HG02798 (cell line): ENCODE measurements around the gene STK40.

Experiments used
- ATAC-seq: cut with Tn5 transposase; IDR thresholded peaks from one replicate; pipeline ENCODE4 v1.9.1; 2021; ENCODE audit warnings: mild to moderate bottlenecking; ENCODE audit not compliant: unreplicated experiment, poor library complexity

STK40 gene

GRCh38 chr1:36385410-36386264, at the start of gene STK40:
Gene STK40, minus strand, starts transcription at chr1:36385924. Its CDS starts 24,592 bp downstream, at chr1:36361332.
- ATAC-seq, result peak; percentile 89

- ATAC-seq, result no peak
These were observed 47.4 kb upstream of the STK40 start for GRCh38 chr1:36433102-36433501.

DNA sequence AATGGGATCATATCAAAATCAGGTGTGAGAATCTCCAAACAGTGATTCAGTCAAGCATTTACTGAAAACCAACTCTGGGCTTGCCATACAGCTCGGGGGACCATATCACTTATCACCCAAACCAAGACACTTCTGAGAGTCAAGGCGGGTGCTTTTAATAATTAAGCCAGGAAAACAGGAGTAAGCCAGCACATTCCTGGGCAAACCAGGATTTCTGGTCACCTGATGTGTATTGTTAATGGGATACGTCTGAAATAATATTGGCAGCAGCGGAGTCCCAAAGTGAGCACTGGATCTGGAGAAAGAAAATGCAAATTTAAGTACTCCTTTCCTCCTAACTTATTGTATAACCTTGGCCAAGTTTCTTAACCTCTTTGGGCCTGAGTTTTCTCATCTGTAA, 46.9 kb upstream of the STK40 start:
- no peak for ATAC-seq

GRCh38 chr1:36425791-36426190, 40.1 kb upstream of the STK40 start:
- ATAC-seq, result no peak

- ATAC-seq, result no peak
These were observed 35.9 kb upstream of the STK40 start for GRCh38 chr1:36421649-36422048.

DNA sequence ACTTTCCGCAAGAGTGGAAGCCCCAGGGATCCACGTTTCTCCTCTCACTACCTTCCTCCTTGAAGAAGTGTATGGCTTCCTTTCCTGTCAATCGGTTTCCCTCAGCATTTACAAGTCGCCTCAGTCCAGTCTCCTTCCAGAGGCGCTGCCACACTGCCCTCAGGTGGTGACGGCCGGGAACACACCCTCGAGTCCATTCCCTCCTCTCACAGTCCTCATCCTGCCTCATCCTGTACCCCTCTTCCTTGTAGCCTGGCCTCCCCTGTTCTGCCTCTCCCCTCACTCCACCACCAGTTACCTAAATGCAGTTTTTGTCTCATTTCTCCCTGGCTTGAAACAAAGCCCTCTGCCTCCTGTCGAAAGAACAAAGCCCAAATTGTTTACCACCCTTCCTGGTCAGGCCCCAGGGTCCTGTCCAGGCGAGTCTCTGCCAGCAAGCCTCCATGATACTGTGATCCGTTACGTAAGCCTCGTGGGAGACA, 35.2 kb upstream of the STK40 start:
- peak; percentile 58 for ATAC-seq

GRCh38 chr1:36420409-36420808, 34.7 kb upstream of the STK40 start:
- no peak for ATAC-seq

- ATAC-seq, result no peak
These were observed 33.8 kb upstream of the STK40 start for GRCh38 chr1:36419569-36419968.

- no peak for ATAC-seq
These were observed 33.4 kb upstream of the STK40 start for GRCh38 chr1:36419140-36419539.

GRCh38 chr1:36417931-36418330, 32.2 kb upstream of the STK40 start:
- ATAC-seq, result no peak

GRCh38 chr1:36415661-36416326, 30.1 kb upstream of the STK40 start:
- no peak for ATAC-seq

GRCh38 chr1:36414384-36414783, 28.7 kb upstream of the STK40 start:
- no peak for ATAC-seq

- ATAC-seq, result no peak
These were observed 26.2 kb upstream of the STK40 start for GRCh38 chr1:36411674-36412648.

GRCh38 chr1:36408479-36408878, 22.8 kb upstream of the STK40 start:
- ATAC-seq, result no peak

DNA sequence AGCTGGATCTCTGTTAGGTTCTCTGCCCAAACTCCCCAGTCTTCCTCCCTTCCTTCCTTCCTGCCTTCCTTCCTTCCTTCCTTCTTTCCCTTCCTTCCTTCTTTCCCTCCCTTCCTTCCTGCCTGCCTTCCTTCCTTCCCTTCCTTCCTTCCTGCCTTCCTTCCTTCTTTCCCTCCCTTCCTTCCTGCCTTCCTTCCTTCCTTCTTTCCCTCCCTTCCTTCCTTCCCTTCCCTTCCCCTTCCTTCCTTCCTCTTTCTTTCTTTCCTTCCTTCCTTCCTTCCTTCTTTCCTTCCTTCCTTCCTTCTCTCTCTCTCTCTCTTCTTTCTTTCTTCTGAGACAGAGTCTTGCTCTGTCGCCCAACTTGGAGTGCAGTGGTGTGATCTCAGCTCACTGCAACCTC, 20.7 kb upstream of the STK40 start:
- ATAC-seq, result no peak

DNA sequence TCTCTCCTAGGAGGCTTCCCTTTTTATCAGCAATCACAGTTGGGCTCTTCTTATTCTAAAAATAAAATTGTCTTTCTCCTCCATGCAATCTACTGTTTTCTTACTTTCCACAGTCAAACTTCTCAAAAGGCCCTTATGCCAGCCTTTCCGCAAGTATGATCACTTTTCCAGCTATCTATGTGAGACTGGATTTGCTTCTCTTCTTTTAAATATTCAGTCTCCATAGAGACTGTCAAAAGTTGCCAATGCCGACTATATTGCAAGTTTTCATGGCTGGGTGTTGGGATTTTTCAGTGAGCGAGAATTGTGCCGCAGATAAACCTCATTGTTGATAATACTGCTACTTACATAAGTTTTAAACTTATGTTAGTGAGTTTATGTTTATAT, 16.8 kb upstream of the STK40 start:
- ATAC-seq, result no peak

DNA sequence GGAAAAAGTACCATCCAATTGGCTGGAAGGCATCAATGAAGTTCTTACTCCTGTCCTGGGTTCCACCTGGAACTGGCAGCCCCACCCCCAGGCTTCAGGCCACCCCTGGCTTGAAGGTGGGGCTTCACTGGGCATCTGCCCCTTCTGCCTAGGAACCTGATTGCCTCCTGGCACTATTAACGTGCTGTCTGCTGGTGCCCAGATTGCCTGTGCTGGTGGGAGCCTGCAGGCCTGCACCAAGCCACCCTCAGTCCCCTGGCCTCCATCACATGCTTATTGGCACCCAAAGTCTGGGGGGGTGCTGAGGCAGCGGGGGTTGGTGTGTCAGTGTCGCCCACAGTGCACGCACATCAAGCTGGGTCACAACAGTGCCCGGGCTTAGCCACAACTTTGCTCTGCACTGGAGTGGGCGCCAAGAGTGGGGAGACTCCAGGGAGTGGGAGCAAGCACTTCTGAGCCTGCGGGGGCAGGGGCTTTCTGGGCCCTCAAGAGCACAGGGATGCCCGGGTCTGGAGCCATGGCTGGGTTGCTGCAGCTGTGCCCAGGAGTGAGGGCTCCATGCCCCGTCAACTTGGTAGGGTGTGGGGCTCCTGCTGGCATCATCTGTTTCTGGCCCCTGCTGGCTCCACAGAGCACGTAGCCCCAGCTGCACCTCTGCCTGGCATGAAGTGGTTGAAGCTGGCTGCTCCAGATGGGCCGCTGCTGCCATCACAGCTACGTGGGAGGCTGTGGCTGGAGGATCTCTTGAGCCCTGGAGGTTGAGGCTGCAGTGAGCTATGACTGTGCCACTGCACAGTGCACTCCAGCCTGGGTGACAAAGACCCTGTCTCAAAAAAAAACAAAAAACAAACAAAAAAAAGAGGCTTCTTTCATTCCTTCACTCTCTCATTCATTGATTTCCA, 16.1 kb upstream of the STK40 start:
- ATAC-seq, result peak; percentile 1

- ATAC-seq, result peak; percentile 77
These were observed 15.3 kb upstream of the STK40 start for GRCh38 chr1:36400825-36401601.

DNA sequence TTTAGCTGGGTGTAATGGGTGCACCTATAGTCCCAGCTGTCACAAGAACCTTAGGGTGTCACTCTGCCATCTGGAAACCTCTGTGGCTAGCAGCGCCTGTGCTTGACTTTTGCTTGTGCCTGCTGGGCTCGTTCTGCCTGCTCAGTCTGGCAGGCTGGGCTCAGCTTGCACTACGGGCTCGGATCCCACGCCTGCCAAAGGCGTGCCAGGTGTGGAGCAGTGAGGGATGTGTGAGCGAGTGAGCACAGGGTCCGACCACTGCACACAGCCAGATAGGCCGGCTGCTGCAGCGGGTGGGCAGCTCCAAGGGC, 14.7 kb upstream of the STK40 start:
- ATAC-seq, result no peak
